ENCODE measurements around the gene C1orf159.

GRCh38 chr1:1161078-1161682, 45.3 kb upstream of the C1orf159 start:
- TF ChIP-seq POLR2AphosphoS5 (IDR thresholded peaks at IDR 0.05; ENCODE audit: low read depth, low read length), result no peak
- no peak for TF ChIP-seq CREB1 (IDR thresholded peaks at IDR 0.05)
- TF ChIP-seq GABPA (IDR thresholded peaks at IDR 0.05; ENCODE audit: borderline replicate concordance, insufficient read depth, low read length), result no peak
- no peak for TF ChIP-seq CTCF (IDR thresholded peaks at IDR 0.05; ENCODE audit: control extremely low read depth in 1 of 3, insufficient read depth in 1 of 3, low read depth in 1 of 3, low read length in 3 of 3)
- TF ChIP-seq EP300 (IDR thresholded peaks at IDR 0.05; ENCODE audit: borderline replicate concordance in 1 of 2, low read depth in 2 of 2, low read length in 2 of 2), result no peak
- no peak for TF ChIP-seq JUND (IDR thresholded peaks at IDR 0.05; ENCODE audit: low read length)
- TF ChIP-seq CHD2 (IDR thresholded peaks at IDR 0.05; ENCODE audit: low read length), result no peak
- no peak for TF ChIP-seq TBP (IDR thresholded peaks at IDR 0.05; ENCODE audit: low read depth, low read length)
- TF ChIP-seq ZNF274 (IDR thresholded peaks at IDR 0.05; ENCODE audit: borderline replicate concordance, extremely low read depth, low read length), result no peak
- no peak for TF ChIP-seq PHF8 (conservative IDR thresholded peaks at IDR 0.05; ENCODE audit: low read depth, low read length)
- no peak for TF ChIP-seq POLR2A (IDR thresholded peaks at IDR 0.05; ENCODE audit: control extremely low read depth in 1 of 2, low read depth in 2 of 2, low read length in 2 of 2)
- TF ChIP-seq CEBPB (IDR thresholded peaks at IDR 0.05; ENCODE audit: low read depth, low read length), result no peak

Measured in H1 (cell line).